ENCODE measurements around the gene PNRC2.
A peak's percentile ranks its signal among the peaks of the same experiment; 100 is the strongest.

The PNRC2 gene

GRCh38 chr1:23959461-23960290 lies at the start of gene PNRC2:
Gene PNRC2, plus strand, starts transcription at chr1:23959828. Its CDS starts 1,630 bp downstream, at chr1:23961458.
- no peak for TF ChIP-seq ZFP30 (CRISPR knock-in tag; IDR thresholded peaks at IDR 0.05)
- no peak for TF ChIP-seq CSDC2 (CRISPR knock-in tag; IDR thresholded peaks at IDR 0.05)
- TF ChIP-seq TOX (CRISPR knock-in tag; IDR thresholded peaks at IDR 0.05; ENCODE audit: borderline replicate concordance): no peak
- 0 out of 2 replicates have a peak, but pooled peaks have one; percentile 16 for TF ChIP-seq ZNF70 (CRISPR knock-in tag; IDR thresholded peaks at IDR 0.05)
- TF ChIP-seq TSHZ2 (CRISPR knock-in tag; IDR thresholded peaks at IDR 0.05): peak; percentile 59; the same call in 1 of the 2 replicates
- TF ChIP-seq ZNF565 (CRISPR knock-in tag; conservative IDR thresholded peaks at IDR 0.05; ENCODE audit: low read depth): no peak
- ATAC-seq: peak; percentile 91

- TF ChIP-seq PPARA (CRISPR knock-in tag; IDR thresholded peaks at IDR 0.05; ENCODE audit: borderline replicate concordance): no peak
- TF ChIP-seq ARNTL (CRISPR knock-in tag; IDR thresholded peaks at IDR 0.05; ENCODE audit: borderline replicate concordance, low read depth): no peak
- TF ChIP-seq TCF4 (CRISPR knock-in tag; IDR thresholded peaks at IDR 0.05; ENCODE audit: borderline replicate concordance): no peak
- ATAC-seq: no peak
Measured at GRCh38 chr1:23910144-23910543, 49.5 kb upstream of the PNRC2 start.

- ATAC-seq: no peak
- TF ChIP-seq ZFP30 (CRISPR knock-in tag; IDR thresholded peaks at IDR 0.05) (no peak), ZNF8 (CRISPR knock-in tag; IDR thresholded peaks at IDR 0.05) (no peak), ZC3H10 (CRISPR knock-in tag; IDR thresholded peaks at IDR 0.05) (no peak), CSRNP3 (CRISPR knock-in tag; IDR thresholded peaks at IDR 0.05) (no peak), TOX (CRISPR knock-in tag; IDR thresholded peaks at IDR 0.05; ENCODE audit: borderline replicate concordance) (no peak)
Measured at GRCh38 chr1:23910553-23911246, 48.9 kb upstream of the PNRC2 start.

GRCh38 chr1:23911921-23912320 lies 47.7 kb upstream of the PNRC2 start:
- no peak for TF ChIP-seq ZNF8 (CRISPR knock-in tag; IDR thresholded peaks at IDR 0.05)
- TF ChIP-seq SNAI2 (CRISPR knock-in tag; IDR thresholded peaks at IDR 0.05): no peak
- no peak for TF ChIP-seq PATZ1 (CRISPR knock-in tag; IDR thresholded peaks at IDR 0.05; ENCODE audit: borderline replicate concordance)
- TF ChIP-seq ZNF70 (CRISPR knock-in tag; IDR thresholded peaks at IDR 0.05): no peak
- no peak for TF ChIP-seq RARB (CRISPR knock-in tag; IDR thresholded peaks at IDR 0.05)
- TF ChIP-seq ESRRG (CRISPR knock-in tag; IDR thresholded peaks at IDR 0.05): no peak
- TF ChIP-seq CSDC2 (CRISPR knock-in tag; IDR thresholded peaks at IDR 0.05): no peak
- ATAC-seq: no peak

- ATAC-seq: no peak
- no peak for TF ChIP-seq GLIS3 (CRISPR knock-in tag; IDR thresholded peaks at IDR 0.05)
- no peak for TF ChIP-seq ZNF70 (CRISPR knock-in tag; IDR thresholded peaks at IDR 0.05)
- TF ChIP-seq ESRRG (CRISPR knock-in tag; IDR thresholded peaks at IDR 0.05): no peak
- no peak for TF ChIP-seq POU6F1 (CRISPR knock-in tag; IDR thresholded peaks at IDR 0.05; ENCODE audit: borderline replicate concordance, low read depth)
- no peak for TF ChIP-seq TCF4 (CRISPR knock-in tag; IDR thresholded peaks at IDR 0.05; ENCODE audit: borderline replicate concordance)
- TF ChIP-seq ARNTL (CRISPR knock-in tag; IDR thresholded peaks at IDR 0.05; ENCODE audit: borderline replicate concordance, low read depth): no peak
- no peak for TF ChIP-seq CREB5 (CRISPR knock-in tag; IDR thresholded peaks at IDR 0.05; ENCODE audit: low read depth)
- TF ChIP-seq ISL1 (CRISPR knock-in tag; IDR thresholded peaks at IDR 0.05): no peak
- TF ChIP-seq CSRNP3 (CRISPR knock-in tag; IDR thresholded peaks at IDR 0.05): no peak
- no peak for TF ChIP-seq PPARA (CRISPR knock-in tag; IDR thresholded peaks at IDR 0.05; ENCODE audit: borderline replicate concordance)
Measured at GRCh38 chr1:23913212-23913880, 46.3 kb upstream of the PNRC2 start, which contains the start of gene CNR2. Gene CNR2, minus strand, starts transcription at chr1:23913362. Its CDS starts 37,745 bp downstream, at chr1:23875617.

Data from SK-N-SH treated with all-trans-retinoic acid at 6 μM for 48 hours (cell line).